HG03095 (cell line): ENCODE results near the gene AZGP1.
"Not testable (repeated sequence)": the region's sequence is repeated elsewhere in the genome, so short reads cannot be mapped to it uniquely, and the experiment has no call there.

Experiments
- ATAC-seq: cut with Tn5 transposase; IDR thresholded peaks from one replicate; pipeline ENCODE4 v1.9.1; 2021; ENCODE audit warnings: moderate library complexity; ENCODE audit not compliant: unreplicated experiment

The AZGP1 gene

GRCh38 chr7:99975782-99976521 lies at the start of gene AZGP1:
TSS of gene AZGP1 (minus strand) at chr7:99976031. CDS start at chr7:99976020, 11 bp downstream.
- ATAC-seq = no peak

GRCh38 chr7:100024020-100024619 lies 48.3 kb upstream of the AZGP1 start:
- ATAC-seq = no peak

GRCh38 chr7:100023526-100023925 lies 47.7 kb upstream of the AZGP1 start:
- ATAC-seq = no peak

- no peak for ATAC-seq
These were observed 46.8 kb upstream of the AZGP1 start for GRCh38 chr7:100022621-100023020.

- no peak for ATAC-seq
These were observed 45.5 kb upstream of the AZGP1 start for GRCh38 chr7:100021297-100021696.

GRCh38 chr7:100019908-100020307 lies 44.1 kb upstream of the AZGP1 start:
- no peak for ATAC-seq

- no peak for ATAC-seq
These were observed 42.0 kb upstream of the AZGP1 start for GRCh38 chr7:100017875-100018274.

- no peak for ATAC-seq
These were observed 41.5 kb upstream of the AZGP1 start for GRCh38 chr7:100017300-100017699.

GRCh38 chr7:100016215-100016901 lies 40.5 kb upstream of the AZGP1 start:
- no peak for ATAC-seq

- ATAC-seq = peak; percentile 97
These were observed 39.7 kb upstream of the AZGP1 start, which contains the start of gene ZKSCAN1 for GRCh38 chr7:100015232-100016214. TSS of gene ZKSCAN1 (plus strand) at chr7:100015596. CDS start at chr7:100023507, 7,911 bp downstream.

GRCh38 chr7:100013328-100013676 lies 37.5 kb upstream of the AZGP1 start:
- ATAC-seq = no peak

GRCh38 chr7:100012385-100013327 lies 36.8 kb upstream of the AZGP1 start:
- ATAC-seq = not testable (repeated sequence)

- no peak for ATAC-seq
These were observed 35.7 kb upstream of the AZGP1 start for GRCh38 chr7:100011516-100011915.

- no peak for ATAC-seq
These were observed 35.1 kb upstream of the AZGP1 start for GRCh38 chr7:100010901-100011300.

GRCh38 chr7:100009952-100010351 lies 34.1 kb upstream of the AZGP1 start:
- ATAC-seq = not testable (repeated sequence)

GRCh38 chr7:100008525-100008924 lies 32.7 kb upstream of the AZGP1 start:
- no peak for ATAC-seq

- no peak for ATAC-seq
These were observed 32.1 kb upstream of the AZGP1 start for GRCh38 chr7:100007887-100008286.

- no peak for ATAC-seq
These were observed 28.2 kb upstream of the AZGP1 start for GRCh38 chr7:100003711-100004661.

- ATAC-seq = no peak
These were observed 24.4 kb upstream of the AZGP1 start for GRCh38 chr7:100000239-100000638.
